ENCODE measurements around the gene ZNF366. TPM values are rescaled to one million over a fixed set of nuclear protein-coding genes. Genes with fewer than 3 reads are reported as not detected.

ZNF366 gene
- total RNA-seq, 1 experiment from 2014 or later, result not detected

- Histone ChIP-seq H4K20me1 (ENCODE audit: insufficient read depth) (no peaks in the 10 kb centered on the region), H3K79me2 (ENCODE audit: insufficient read depth, low read length) (no peaks in the 10 kb centered on the region), H3K9me3 (ENCODE audit: control insufficient read depth in 1 of 2, insufficient read depth in 1 of 2, low read depth in 1 of 2, low read length in 2 of 2) (no peaks in the 10 kb centered on the region), H3K4me3 (replicated peaks in 1 of 2; ENCODE audit: low read depth in 1 of 2, low read length in 2 of 2) (no peak overlapping the region), H3K27me3 (ENCODE audit: insufficient read depth, low read length) (no peaks in the 10 kb centered on the region), H3K4me2 (ENCODE audit: low read length) (no peak overlapping the region), H2AFZ (ENCODE audit: low read depth, low read length, poor library complexity, severe bottlenecking) (no peak overlapping the region), H3K4me1 (ENCODE audit: control insufficient read depth in 1 of 2, insufficient read depth in 2 of 2, low read length in 2 of 2) (peaks cover 13 to 17% of the 10 kb centered on the region in 2 experiments), H3K36me3 (ENCODE audit: control insufficient read depth in 1 of 2, insufficient read depth in 2 of 2, low read length in 2 of 2) (no peaks in the 10 kb centered on the region), H3K9me2 (ENCODE audit: insufficient read depth) (no peaks in the 10 kb centered on the region), H3K27ac (ENCODE audit: low read depth, low read length) (no peak overlapping the region), H3K9ac (ENCODE audit: low read length) (no peak overlapping the region)
- POLR2A ChIA-PET, result no interaction called here
- CTCF ChIA-PET, result no interaction called here
- DNase-seq (ENCODE audit: low read depth, low spot score), result no peak
- BruUV-seq (replicated peaks), result no TSS peak
- TF ChIP-seq ELF1 (IDR thresholded peaks at IDR 0.05; ENCODE audit: borderline replicate concordance, low read depth) (no peak), POLR2AphosphoS5 (IDR thresholded peaks at IDR 0.05; ENCODE audit: low read depth, low read length) (no peak), EZH2 (IDR thresholded peaks at IDR 0.05) (no peak), SIN3A (IDR thresholded peaks at IDR 0.05; ENCODE audit: low read depth) (no peak), CEBPB (IDR thresholded peaks at IDR 0.05; ENCODE audit: low read depth) (no peak), ZNF274 (IDR thresholded peaks at IDR 0.05; ENCODE audit: low read depth, low read length) (no peak), JUND (IDR thresholded peaks at IDR 0.05) (no peak), CBX3 (IDR thresholded peaks at IDR 0.05; ENCODE audit: low read depth) (no peak), SRF (IDR thresholded peaks at IDR 0.05; ENCODE audit: low read depth) (no peak), YY1 (IDR thresholded peaks at IDR 0.05; ENCODE audit: extremely low read depth, insufficient replicate concordance, low read depth, low read length) (no peak), POLR2A (IDR thresholded peaks at IDR 0.05; ENCODE audit: borderline replicate concordance, extremely low read depth, insufficient read depth, insufficient read length) (no peak), TCF7L2 (IDR thresholded peaks at IDR 0.05; ENCODE audit: borderline replicate concordance, extremely low read depth, insufficient read depth, insufficient read length) (no peak), FOSL1 (IDR thresholded peaks at IDR 0.05; ENCODE audit: low read depth) (no peak)
- TF ChIP-seq, protein P1, sequence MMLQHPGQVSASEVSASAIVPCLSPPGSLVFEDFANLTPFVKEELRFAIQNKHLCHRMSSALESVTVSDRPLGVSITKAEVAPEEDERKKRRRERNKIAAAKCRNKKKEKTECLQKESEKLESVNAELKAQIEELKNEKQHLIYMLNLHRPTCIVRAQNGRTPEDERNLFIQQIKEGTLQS (IDR thresholded peaks at IDR 0.05), result no peak
- intact Hi-C loops (cut with micrococcal nuclease), result no loop called here
- no peak for ATAC-seq
- RAD21 ChIA-PET (ENCODE audit: low non-redundant PET in 1 of 2, low total read pairs in 2 of 2, uncharacterized antibody in 2 of 2, unreplicated experiment in 2 of 2), result no interaction called here
These were observed 58.8 kb downstream of the ZNF366 start for GRCh38 chr5:72448368-72448767.

DNA sequence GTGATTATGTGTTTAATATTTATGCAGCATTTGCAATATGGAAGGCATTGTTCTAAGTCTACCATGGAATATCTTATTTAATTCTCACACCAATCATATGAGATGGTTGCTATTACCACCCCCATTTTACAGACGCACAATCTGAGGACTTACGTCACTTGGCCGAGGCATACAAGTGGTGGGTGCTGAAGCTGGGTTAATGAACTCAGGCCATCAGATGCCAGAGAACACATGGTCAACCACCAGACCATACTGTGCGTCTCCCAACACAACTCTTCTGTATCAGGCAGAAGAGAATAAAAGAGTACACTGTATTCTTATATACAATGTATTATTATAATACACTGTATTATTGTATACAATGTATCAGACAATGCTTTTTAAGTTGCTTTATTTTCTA, 59.5 kb downstream of the ZNF366 start:
- no peaks in the 10 kb centered on the region for H3K79me2 ChIP-seq (ENCODE audit: insufficient read depth, low read length)
- H3K9me2 ChIP-seq (ENCODE audit: insufficient read depth), result no peaks in the 10 kb centered on the region
- ChIA-PET CTCF (no interaction called here), POLR2A (no interaction called here), RAD21 (ENCODE audit: low non-redundant PET in 1 of 2, low total read pairs in 2 of 2, uncharacterized antibody in 2 of 2, unreplicated experiment in 2 of 2) (no interaction called here)
- intact Hi-C loops (cut with micrococcal nuclease), result no loop called here
- DNase-seq (ENCODE audit: low read depth, low spot score), result no peak
- BruUV-seq (replicated peaks), result no TSS peak
- H3K4me1 ChIP-seq (ENCODE audit: control insufficient read depth in 1 of 2, insufficient read depth in 2 of 2, low read length in 2 of 2), result peaks cover 9 to 12% of the 10 kb centered on the region in 2 experiments
- H4K20me1 ChIP-seq (ENCODE audit: insufficient read depth), result no peaks in the 10 kb centered on the region
- H3K9ac ChIP-seq (ENCODE audit: low read length), result no peak overlapping the region
- no peak overlapping the region for H3K4me2 ChIP-seq (ENCODE audit: low read length)
- ATAC-seq, result no peak
- TF ChIP-seq POLR2AphosphoS5 (IDR thresholded peaks at IDR 0.05; ENCODE audit: low read depth, low read length), result no peak
- TF ChIP-seq TCF7L2 (IDR thresholded peaks at IDR 0.05; ENCODE audit: borderline replicate concordance, extremely low read depth, insufficient read depth, insufficient read length), result no peak
- no peak for TF ChIP-seq REST (IDR thresholded peaks at IDR 0.05; ENCODE audit: low read depth)
- no peak for TF ChIP-seq CEBPB (IDR thresholded peaks at IDR 0.05; ENCODE audit: low read depth)
- no peaks in the 10 kb centered on the region for H3K9me3 ChIP-seq (ENCODE audit: control insufficient read depth in 1 of 2, insufficient read depth in 1 of 2, low read depth in 1 of 2, low read length in 2 of 2)
- H3K36me3 ChIP-seq (ENCODE audit: control insufficient read depth in 1 of 2, insufficient read depth in 2 of 2, low read length in 2 of 2), result no peaks in the 10 kb centered on the region
- no peak overlapping the region for H3K27ac ChIP-seq (ENCODE audit: low read depth, low read length)
- no peak overlapping the region for H3K4me3 ChIP-seq (replicated peaks in 1 of 2; ENCODE audit: low read depth in 1 of 2, low read length in 2 of 2)
- no peaks in the 10 kb centered on the region for H3K27me3 ChIP-seq (ENCODE audit: insufficient read depth, low read length)
- no peak overlapping the region for H2AFZ ChIP-seq (ENCODE audit: low read depth, low read length, poor library complexity, severe bottlenecking)
